GM10266 (cell line): Measurements from ENCODE around the gene ANKRD45.
"Not testable (repeated sequence)": the region's sequence is repeated elsewhere in the genome, so short reads cannot be mapped to it uniquely, and the experiment has no call there.

Experiments
- DNase-seq: peaks from one replicate; pipeline ENCODE4 v3.0.0; 2012; ENCODE audit errors: extremely low spot score
- TF ChIP-seq, protein P1 (sequence below): IDR thresholded peaks from 2 replicates; pipeline ENCODE4 v1.5.1; 2012; ENCODE audit warnings: mild to moderate bottlenecking, low read depth; ENCODE audit not compliant: control insufficient read depth, insufficient read depth; ENCODE audit errors: missing control alignments

Gene ANKRD45

GRCh38 chr1:173702736-173703135 lies 33.1 kb upstream of the ANKRD45 start:
- no peak for DNase-seq
- TF ChIP-seq, protein P1, sequence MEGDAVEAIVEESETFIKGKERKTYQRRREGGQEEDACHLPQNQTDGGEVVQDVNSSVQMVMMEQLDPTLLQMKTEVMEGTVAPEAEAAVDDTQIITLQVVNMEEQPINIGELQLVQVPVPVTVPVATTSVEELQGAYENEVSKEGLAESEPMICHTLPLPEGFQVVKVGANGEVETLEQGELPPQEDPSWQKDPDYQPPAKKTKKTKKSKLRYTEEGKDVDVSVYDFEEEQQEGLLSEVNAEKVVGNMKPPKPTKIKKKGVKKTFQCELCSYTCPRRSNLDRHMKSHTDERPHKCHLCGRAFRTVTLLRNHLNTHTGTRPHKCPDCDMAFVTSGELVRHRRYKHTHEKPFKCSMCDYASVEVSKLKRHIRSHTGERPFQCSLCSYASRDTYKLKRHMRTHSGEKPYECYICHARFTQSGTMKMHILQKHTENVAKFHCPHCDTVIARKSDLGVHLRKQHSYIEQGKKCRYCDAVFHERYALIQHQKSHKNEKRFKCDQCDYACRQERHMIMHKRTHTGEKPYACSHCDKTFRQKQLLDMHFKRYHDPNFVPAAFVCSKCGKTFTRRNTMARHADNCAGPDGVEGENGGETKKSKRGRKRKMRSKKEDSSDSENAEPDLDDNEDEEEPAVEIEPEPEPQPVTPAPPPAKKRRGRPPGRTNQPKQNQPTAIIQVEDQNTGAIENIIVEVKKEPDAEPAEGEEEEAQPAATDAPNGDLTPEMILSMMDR, result no peak

DNA sequence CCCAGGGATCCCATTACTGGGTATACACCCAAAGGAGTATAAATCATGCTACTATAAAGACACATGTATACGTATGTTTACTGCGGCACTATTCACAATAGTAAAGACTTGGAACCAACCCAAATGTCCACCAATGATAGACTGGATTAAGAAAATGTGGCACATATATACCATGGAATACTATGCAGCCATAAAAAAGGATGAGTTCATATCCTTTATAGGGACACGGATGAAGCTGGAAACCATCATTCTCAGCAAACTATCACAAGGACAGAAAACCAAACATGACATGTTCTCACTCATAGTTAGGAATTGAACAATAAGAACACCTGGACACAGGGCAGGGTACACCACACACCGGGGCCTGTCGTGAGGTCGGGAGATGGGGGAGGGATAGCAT lies 31.6 kb upstream of the ANKRD45 start:
- not testable (repeated sequence) for DNase-seq

GRCh38 chr1:173693238-173693637 lies 23.6 kb upstream of the ANKRD45 start:
- TF ChIP-seq, protein P1, result no peak
- DNase-seq, result no peak

DNA sequence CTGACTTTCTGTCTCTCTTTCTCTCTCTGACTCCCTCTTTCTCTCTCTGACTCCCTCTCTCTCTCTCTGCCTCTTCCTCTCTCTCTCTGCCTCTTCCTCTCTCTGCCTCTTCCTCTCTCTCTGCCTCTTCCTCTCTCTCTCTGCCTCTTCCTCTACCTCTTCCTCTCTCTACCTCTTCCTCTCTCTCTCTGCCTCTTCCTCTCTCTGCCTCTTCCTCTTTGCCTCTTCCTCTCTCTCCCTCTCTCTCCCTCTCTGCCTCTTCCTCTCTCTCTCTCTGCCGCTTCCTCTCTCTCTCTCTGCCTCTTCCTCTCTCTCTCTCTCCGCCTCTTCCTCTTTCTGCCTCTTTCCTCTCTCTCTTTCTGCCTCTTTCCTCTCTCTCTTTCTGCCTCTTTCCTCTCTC lies 18.6 kb upstream of the ANKRD45 start:
- DNase-seq, result no peak
- TF ChIP-seq, protein P1, result no peak

- not testable (repeated sequence) for DNase-seq
Measured at GRCh38 chr1:173685121-173685520, 15.5 kb upstream of the ANKRD45 start.

GRCh38 chr1:173683838-173684237 lies 14.2 kb upstream of the ANKRD45 start:
- DNase-seq, result not testable (repeated sequence)

- TF ChIP-seq, protein P1, result no peak
- DNase-seq, result no peak
Measured at GRCh38 chr1:173682184-173682583, 12.5 kb upstream of the ANKRD45 start.

GRCh38 chr1:173680152-173680551 lies 10.5 kb upstream of the ANKRD45 start:
- DNase-seq, result not testable (repeated sequence)

GRCh38 chr1:173674496-173674895 lies 4.8 kb upstream of the ANKRD45 start:
- DNase-seq, result not testable (repeated sequence)

DNA sequence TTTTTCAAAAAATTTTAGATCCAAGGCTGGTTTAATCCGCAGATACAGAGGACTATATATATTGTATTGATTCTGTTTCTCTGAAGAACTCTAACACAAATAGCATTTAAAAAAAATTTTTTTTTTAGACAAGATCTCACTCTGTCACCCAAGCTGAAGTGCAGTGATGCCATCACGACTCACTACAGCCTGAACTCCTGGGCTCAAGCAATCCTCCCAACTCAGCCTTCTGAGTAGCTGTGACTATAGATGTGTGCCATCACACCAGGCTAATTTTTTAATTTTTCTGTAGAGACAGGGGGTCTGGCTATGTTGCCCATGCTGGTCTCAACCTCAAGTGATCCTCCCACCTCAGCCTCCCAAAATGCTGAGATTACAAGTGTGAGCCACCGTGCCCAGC lies 3.0 kb downstream of the ANKRD45 start:
- TF ChIP-seq, protein P1, result no peak
- no peak for DNase-seq
